ENCODE results near the gene PINLYP. TPM values are rescaled to one million over a fixed set of nuclear protein-coding genes. Genes with fewer than 3 reads are reported as not detected.

Gene PINLYP
- total RNA-seq, 4 donors from 2014 or later: 1.2 TPM; not detected in 3

- no peak for DNase-seq
- intact Hi-C loops (cut with DNase I; ENCODE audit: low total_unique reads) (loop anchor here (1.0 to 5.0 kb wide), 2 partner anchors 23 to 47 kb away; partner anchors contain the start of genes IRGQ and ZNF576), in situ Hi-C loops (cut with MboI; ENCODE audit: low sequenced_read_pairs in 4 of 4) (no loop called here)
- Histone ChIP-seq H3K9me3 (no peaks in the 10 kb centered on the region), H3K27ac (peak overlapping the region; percentile 90 to 96 (median 94)), H3K4me1 (peaks cover 8 to 19% of the 10 kb centered on the region in 2 donors), H3K27me3 (no peaks in the 10 kb centered on the region), H3K4me3 (peak overlapping the region; percentile 82 to 99 (median 90)), H3K36me3 (peaks cover 0 to 1% of the 10 kb centered on the region in 2 donors)
- ATAC-seq: peak; percentile 36 to 40
- TF ChIP-seq CTCF (IDR thresholded peaks at IDR 0.05 in 4 of 5, conservative IDR thresholded peaks at IDR 0.05 in 1 of 5) (no peak), POLR2A (IDR thresholded peaks at IDR 0.05) (no peak)
Measured at GRCh38 chr19:43618921-43619261, 43.3 kb downstream of the PINLYP start.

GRCh38 chr19:43619262-43620060, 43.9 kb downstream of the PINLYP start, which contains the start of gene ZNF428:
Gene ZNF428 (minus strand): TSS chr19:43619629. CDS start chr19:43614304, 5,325 bp downstream.
- Histone ChIP-seq H3K4me3 (peak within 1 kb of the TSS; percentile 82 to 99 (median 90)), H3K27me3 (no peaks in the 10 kb centered on the region), H3K27ac (peak within 1 kb of the TSS; percentile 90 to 96 (median 94)), H3K9me3 (no peaks in the 10 kb centered on the region), H3K36me3 (no peaks in the 10 kb centered on the region), H3K4me1 (peaks cover 8 to 19% of the 10 kb centered on the region in 2 donors)
- in situ Hi-C loops (cut with MboI; ENCODE audit: low sequenced_read_pairs in 4 of 4): no loop called here
- TF ChIP-seq CTCF (IDR thresholded peaks at IDR 0.05 in 4 of 5, conservative IDR thresholded peaks at IDR 0.05 in 1 of 5): no peak
- peak; percentile 75 to 77 for TF ChIP-seq POLR2A (IDR thresholded peaks at IDR 0.05)
- ATAC-seq (peak; percentile 88 to 91), DNase-seq (peak; percentile 70 to 84)
- intact Hi-C loops (cut with DNase I; ENCODE audit: low total_unique reads): loop anchor here (1.0 to 5.0 kb wide), 3 partner anchors 19 to 47 kb away; partner anchors contain the start of genes CADM4, IRGQ and ZNF576

GRCh38 chr19:43620061-43621001, 44.7 kb downstream of the PINLYP start:
- Histone ChIP-seq H3K27ac (peak overlapping the region; percentile 90 to 96 (median 94)), H3K9me3 (no peaks in the 10 kb centered on the region), H3K27me3 (no peaks in the 10 kb centered on the region), H3K4me3 (peak overlapping the region; percentile 82 to 99 (median 90)), H3K4me1 (peaks cover 8 to 19% of the 10 kb centered on the region in 2 donors), H3K36me3 (no peaks in the 10 kb centered on the region)
- in situ Hi-C loops (cut with MboI; ENCODE audit: low sequenced_read_pairs in 4 of 4) (no loop called here), intact Hi-C loops (cut with DNase I; ENCODE audit: low total_unique reads) (loop anchor here (2.0 kb wide), 1 partner anchor 18 kb away; the partner anchor contains the start of gene CADM4)
- DNase-seq (no peak), ATAC-seq (no peak)
- TF ChIP-seq CTCF (IDR thresholded peaks at IDR 0.05 in 4 of 5, conservative IDR thresholded peaks at IDR 0.05 in 1 of 5) (no peak), POLR2A (IDR thresholded peaks at IDR 0.05) (no peak)

GRCh38 chr19:43622070-43622469, 46.5 kb downstream of the PINLYP start:
- Histone ChIP-seq H3K4me3 (no peak overlapping the region), H3K4me1 (peaks cover 8 to 19% of the 10 kb centered on the region in 2 donors), H3K36me3 (no peaks in the 10 kb centered on the region), H3K27ac (no peak overlapping the region), H3K9me3 (no peaks in the 10 kb centered on the region), H3K27me3 (no peaks in the 10 kb centered on the region)
- no peak for DNase-seq
- intact Hi-C loops (cut with DNase I; ENCODE audit: low total_unique reads) (no loop called here), in situ Hi-C loops (cut with MboI; ENCODE audit: low sequenced_read_pairs in 4 of 4) (no loop called here)
- TF ChIP-seq POLR2A (IDR thresholded peaks at IDR 0.05): no peak
- no peak for TF ChIP-seq CTCF (IDR thresholded peaks at IDR 0.05 in 4 of 5, conservative IDR thresholded peaks at IDR 0.05 in 1 of 5)
- ATAC-seq: no peak
